ENCODE data around the gene KIF23.
"Not testable (repeated sequence)": the region's sequence is repeated elsewhere in the genome, so short reads cannot be mapped to it uniquely, and the experiment has no call there.

KIF23 gene

DNA sequence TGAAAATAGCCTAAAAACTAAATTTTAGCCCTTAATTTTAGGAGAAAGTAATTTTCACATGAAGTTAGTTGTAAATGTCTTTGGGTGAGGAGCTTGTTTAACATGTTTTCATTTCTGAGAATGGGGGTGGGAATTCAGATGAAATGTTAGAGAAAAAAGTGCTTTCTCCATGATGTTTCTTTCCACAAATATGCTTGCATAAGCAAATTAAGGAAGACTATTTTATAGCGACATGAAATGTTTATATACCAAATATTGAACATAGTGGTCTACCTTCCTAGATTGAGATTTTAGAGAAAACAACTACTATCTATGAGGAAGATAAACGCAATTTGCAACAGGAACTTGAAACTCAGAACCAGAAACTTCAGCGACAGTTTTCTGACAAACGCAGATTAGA lies 25.5 kb downstream of the KIF23 start:
- no peak for DNase-seq

DNA sequence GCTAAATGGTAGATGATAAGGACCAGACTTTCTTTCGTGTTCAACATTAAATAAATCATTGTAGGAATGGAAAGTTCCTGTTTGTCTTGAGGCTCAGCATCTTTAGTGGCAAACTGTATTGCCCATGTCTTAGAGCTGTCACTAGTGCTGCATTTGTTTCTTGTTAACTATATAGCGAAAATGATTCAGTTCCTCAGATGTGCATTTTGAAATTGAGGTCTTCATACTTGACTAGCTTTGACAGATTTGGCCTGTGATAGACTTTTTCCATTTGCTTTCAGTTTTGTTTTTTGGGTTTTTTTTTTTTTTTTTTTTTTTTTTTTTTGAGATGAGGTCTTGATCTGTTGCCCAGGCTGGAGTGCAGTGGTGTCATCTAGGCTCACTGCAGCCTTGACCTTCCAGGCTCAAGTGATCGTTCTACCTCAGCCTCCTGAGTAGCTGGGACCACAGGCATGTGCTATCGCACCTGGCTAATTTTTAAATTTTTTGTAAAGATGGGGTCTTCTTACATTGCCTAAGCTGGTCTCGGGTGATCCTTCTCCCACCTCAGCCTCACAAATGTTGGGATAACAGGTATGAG lies 29.0 kb downstream of the KIF23 start:
- DNase-seq: no peak

DNA sequence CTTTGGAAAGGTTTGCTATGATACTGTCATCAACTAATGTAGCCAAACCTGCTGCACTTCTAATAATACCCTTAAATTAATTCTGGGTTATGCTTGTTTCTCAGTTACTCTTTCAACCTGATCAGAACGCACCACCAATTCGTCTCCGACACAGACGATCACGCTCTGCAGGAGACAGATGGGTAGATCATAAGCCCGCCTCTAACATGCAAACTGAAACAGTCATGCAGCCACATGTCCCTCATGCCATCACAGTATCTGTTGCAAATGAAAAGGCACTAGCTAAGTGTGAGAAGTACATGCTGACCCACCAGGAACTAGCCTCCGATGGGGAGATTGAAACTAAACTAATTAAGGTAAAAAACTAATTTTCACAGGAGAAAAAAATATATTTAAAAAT lies 30.5 kb downstream of the KIF23 start:
- DNase-seq: no peak

DNA sequence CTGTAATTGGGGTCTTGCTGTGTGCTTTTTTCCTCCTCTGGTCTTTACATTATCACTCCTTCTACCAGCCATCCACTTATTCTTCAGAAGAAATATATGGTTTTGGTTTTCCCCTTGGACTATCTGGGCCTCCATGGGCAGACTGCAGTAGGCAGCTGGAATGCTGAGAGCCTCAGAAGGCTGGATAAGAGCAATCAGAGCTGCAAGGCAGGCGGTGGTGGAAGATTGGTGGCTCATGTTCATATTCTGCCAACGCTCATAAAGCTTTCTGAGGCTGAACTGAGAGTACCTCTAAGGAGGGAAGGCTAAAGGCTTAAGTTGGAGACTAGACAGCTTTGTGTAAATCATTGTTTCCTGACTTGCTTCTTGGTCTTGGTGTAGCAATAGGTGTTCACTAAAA lies 32.8 kb downstream of the KIF23 start:
- DNase-seq: no peak

DNA sequence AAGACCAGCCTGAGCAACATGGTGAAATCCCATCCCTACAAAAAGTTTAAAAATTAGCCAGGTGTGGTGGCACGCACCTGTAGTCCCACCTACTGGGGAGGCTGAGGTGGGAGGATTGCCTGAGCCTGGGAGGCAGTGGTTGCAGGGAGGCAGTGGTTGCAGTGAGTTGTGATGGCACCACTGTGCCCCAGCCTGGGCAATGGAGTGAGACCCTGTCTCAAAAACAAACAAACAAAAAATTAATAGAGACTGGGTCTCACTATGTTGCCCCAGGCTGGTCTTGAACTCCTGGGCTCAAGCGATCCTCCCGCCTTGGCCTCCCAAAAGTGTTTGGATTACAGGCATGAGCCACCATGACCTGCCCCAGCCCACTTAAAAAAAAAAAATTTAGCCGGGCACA lies 36.1 kb downstream of the KIF23 start:
- not testable (repeated sequence) for DNase-seq

DNA sequence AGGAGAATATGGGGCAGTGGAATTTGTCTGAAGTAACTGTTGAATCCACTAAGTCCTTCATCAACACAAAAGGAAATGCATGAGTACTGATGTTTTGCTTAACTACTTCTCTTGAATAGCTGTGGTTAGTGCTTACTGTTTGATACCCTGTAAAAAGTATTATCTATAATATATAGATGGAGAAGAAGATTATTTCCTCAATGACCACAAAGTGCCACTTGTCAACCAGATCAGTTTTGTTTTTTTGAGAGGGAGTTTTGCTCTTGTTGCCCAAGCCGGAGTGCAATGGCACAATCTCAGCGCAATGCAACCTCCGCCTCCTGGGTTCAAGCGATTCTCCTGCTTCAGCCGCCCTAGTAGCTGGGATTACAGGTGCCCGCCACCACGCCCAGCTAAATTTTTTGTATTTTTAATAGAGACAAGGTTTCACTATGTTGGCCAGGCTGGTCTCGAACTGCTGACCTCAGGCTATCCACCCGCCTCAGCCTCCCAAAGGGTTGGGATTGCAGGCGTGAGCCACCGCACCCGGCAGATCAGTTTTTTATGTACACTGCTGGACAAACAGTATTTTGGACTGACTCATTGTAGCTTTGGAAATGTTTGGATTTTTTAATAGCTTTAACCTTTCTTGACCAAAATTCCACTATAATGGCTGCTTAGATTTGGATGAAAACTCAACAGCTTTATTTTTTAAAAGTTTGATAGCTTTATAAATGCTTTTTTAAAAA lies 37.0 kb downstream of the KIF23 start:
- no peak for DNase-seq

DNA sequence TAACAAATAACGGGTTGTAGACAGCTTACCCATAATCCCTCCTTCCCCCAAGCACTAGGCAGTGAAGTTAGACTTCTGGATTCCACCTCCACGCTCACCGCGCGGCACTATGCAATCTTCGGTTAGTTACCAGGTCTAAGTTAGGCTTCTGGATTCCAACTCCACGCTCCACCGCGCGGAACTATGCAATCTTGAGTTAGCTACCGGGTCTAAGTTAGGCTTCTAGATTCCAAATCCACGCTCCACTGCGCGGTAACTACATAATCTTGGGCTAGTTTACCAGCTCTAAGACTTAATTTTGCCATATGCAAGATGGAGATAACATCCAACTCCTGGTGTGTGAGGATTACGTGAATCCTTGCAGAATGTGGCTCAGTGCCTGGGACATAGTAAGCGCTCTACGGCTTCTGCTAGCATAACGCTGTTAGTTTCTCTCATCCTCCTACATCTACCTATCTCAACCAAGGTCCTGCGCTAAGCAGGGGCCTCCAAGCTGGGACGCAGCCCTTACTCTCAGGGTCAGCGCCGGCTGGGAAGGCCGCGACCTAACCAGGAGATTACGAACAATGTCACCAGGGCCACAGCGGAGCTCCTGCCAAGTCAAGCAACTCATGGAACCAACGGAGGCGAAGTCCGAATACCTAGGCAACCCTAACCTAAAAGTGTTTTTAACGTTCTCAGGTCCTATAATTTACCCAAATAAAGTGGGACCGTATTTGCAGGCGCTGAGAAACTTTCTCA lies 38.0 kb downstream of the KIF23 start:
- peak; percentile 69 for DNase-seq

DNA sequence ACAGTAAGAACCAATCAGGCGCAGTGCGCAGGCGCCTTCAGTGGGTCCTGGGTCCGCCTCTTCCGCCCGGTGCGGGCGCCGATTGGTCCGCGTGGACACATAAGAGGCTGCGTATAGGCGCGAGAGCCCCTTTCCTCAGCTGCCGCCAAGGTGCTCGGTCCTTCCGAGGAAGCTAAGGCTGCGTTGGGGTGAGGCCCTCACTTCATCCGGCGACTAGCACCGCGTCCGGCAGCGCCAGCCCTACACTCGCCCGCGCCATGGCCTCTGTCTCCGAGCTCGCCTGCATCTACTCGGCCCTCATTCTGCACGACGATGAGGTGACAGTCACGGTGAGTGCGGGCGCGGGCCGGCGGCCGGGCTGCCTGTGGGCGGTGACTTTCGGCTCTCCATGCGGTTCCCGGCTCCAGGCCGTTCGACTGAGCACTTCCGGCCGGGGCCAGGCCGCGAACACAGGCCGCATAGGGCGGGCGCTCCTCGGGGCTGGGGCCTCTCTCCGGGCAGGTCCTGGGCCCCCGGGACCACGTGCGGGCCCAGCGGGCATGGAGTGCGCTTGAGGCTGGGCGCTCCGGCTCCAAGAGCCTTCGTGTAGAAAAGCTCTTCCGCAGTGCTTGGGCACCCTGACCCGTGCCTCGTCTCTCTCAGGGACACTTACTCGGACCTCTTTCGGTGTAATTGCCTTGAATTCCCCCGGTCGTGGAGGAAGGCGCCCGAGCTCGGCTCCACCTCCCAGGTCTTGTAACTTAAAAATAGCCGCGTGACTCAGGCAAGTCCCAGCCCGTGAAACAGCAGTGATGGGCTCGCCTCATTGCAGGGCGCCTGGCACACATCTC lies 38.8 kb downstream of the KIF23 start, which contains the start of gene RPLP1:
TSS of gene RPLP1 (plus strand) at position 127 of the 830 bp plus-strand sequence. CDS start at position 258, 131 bp downstream.
- peak; percentile 70 for DNase-seq

DNA sequence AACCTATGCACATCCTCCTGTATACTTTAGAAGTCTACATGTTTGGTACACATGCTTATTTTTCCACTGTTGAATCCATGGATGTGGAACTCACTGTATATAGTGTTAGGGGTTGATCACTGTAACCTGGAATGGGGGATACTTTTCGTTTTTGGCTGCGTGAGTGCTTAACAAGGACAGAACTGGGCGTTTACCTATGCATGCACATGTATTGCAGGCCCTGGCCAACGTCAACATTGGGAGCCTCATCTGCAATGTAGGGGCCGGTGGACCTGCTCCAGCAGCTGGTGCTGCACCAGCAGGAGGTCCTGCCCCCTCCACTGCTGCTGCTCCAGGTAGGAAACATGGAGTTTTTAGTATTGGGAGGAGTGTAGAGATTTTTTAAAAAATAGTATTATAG lies 40.8 kb downstream of the KIF23 start:
- DNase-seq: no peak

DNA sequence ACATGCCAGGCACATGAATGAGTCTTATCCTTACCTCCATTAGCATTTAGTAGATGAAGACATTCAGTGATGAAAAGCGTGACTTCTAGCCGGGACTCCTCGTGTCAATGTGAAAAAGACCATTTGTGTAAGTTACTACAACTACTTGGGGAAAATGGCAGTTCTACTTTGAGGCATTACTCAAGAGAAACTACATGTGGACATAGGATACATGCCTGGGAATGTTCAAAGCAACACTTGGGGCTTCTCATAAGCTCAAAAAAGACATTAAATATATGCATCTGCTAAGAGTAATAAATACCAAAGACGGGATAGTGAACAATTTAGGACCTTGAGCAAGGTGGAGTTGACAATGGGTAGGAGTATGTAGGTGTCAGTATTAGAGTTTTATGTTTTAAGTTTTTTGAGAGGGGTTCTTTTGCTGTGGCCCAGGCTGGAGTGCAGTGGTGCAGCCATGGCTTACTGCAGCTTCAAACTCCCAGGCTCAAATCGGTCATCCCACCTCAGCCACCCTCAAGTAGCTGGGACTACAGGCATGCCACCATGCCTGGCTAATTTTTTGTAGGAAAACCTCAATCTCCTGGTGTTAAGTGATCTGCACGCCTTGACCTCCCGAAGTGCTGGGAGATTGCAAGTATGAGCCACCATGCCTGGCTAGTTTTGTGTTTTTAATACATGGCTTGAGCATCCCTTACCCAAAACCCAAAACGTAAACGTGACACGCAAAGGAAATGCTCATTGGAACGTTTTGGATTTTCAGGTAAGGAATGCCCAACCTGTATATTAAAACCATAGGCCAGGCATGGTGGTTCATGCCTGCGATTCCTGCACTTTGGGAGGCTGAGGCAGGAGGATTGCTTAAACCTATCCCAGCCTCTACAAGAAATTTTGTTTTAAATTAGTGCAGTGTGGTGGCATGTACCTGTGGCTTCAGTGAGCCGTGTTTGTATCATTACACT lies 42.3 kb downstream of the KIF23 start:
- no peak for DNase-seq

DNA sequence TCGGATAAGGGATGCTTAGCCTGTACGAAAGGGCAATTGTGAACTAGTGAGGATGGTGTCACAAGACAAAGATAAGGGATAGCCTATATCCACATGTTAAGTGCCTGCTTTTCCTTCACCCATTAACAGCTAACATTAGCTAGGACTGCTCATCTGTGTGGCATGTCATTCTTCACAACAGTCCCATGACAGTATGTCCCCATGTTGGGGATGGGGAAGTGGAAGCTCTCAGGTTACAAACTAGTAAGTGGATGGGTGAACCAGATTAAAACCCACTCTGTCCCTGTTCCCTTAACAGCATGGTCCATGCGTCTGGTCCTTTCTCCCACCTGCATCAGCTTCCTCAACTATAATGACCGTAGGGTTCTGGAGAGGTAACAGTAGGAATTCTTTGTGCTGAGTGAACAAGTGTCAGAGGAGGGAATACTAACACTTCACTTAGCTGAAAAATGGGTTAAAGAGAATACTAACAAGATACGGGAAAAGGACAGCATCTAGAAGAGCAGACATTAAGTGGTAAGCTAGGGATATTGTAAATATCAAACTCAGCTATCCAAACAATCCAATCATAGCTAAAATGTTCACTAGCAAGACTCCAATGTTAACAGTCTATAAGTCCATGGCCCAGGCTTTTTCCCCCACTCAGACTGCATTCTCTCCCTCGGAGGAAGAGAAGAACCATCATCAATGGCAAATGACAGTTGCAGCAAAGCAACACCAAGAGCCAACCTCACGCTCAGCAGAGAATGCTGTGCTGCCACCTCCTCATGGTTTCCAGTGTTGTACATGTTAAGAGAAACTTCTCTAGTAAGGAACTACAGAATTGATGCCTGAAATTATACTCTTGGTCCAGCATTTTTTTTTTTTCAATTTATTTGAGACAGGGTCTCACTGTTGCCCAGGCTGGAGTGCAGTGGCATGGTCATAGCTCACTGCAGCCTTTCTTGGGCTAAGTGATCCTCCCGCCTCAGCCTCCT lies 43.4 kb downstream of the KIF23 start:
- no peak for DNase-seq

DNA sequence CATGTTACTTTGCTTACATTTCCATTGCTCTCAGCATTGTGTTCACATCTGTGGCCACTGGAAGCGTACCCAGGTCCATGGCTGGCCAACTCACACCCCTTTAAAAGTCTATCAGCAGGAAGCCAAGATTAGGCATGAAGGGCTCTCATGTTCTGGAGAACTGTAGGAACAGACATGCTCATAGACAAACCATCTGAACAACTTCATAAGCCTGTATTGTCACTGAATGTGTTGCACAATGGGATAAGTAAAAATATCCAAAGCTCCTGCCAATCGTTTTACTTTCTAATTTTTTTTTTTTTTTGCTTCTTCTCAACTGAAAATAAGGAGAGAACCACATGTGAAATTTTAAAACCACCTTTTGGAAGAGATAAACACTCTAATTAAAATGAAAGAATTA lies 44.9 kb downstream of the KIF23 start:
- DNase-seq: no peak

DNA sequence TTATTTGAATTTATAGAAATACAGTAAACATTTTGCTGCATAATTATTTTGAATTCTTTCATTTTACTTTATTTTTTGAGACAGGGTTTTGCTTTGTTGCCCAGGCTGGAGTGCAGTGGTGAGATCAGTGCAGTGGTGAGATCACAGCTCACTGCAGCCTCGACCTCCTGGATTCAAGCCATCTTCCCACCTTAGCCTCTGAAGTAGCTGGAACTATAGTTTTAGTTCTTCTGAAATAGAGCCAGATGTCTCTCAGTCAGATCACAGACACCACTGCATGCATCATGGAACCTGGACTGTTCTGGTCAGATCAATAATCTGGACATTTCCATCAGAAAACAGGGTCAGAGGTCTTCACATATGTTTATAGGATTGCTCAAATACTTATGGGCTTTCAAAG lies 46.3 kb downstream of the KIF23 start:
- DNase-seq: no peak

DNA sequence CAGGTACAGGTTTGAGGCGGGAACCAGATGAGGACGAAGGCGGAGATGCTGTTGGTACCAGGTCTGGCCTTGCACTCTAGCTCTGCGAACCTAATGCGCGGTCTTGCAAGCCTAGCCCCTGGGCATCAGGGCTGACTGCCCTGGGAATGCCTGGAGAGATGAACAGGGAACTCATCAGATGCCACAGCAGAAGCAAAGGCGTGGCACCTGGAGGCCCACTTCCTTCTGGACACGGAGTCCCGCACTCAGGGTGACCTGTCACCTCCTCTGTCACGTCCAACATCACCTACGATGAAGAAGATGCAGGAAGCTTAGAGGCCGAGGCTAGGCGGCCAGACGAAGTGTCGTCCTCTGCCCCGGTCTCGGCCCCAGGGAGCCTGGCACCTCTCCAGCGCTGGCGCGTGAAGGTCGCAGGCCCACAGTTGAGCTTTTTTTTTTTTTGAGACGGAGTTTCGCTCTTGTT lies 47.9 kb downstream of the KIF23 start:
- peak; percentile 43 for DNase-seq

DNA sequence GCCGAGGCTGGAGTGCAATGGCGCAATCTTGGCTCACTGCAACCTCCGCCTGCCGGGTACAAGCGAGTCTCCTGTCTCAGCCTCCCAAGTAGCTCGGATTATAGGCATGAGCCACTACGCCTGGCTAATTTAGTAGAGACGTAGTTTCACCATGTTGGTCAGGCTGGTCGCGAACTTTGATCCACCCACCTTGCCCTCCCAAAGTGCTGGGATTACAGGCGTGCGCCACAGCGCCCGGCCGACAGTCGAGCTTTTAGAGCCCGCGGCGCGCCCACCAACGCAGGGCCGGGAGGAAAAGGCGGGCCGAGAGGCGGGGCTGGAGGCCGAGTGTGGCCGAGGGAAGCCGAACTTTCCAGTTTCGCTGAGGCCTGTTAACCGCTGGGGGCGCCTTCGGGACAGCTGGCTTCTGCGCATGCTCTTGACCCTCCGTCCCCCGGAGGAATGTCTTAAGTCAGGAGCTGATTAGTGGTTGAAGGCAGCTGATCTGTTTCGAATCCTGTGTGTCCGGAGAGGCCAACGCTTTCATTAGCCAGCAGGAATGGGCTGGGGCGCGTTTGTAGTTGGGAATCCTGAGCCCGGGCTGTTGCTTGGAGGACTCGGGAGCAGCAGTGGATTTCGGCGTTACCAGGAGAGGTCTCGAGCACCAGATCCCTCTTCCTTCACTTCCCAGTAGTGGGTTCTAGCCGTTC lies 48.5 kb downstream of the KIF23 start:
- DNase-seq: peak; percentile 82

DNA sequence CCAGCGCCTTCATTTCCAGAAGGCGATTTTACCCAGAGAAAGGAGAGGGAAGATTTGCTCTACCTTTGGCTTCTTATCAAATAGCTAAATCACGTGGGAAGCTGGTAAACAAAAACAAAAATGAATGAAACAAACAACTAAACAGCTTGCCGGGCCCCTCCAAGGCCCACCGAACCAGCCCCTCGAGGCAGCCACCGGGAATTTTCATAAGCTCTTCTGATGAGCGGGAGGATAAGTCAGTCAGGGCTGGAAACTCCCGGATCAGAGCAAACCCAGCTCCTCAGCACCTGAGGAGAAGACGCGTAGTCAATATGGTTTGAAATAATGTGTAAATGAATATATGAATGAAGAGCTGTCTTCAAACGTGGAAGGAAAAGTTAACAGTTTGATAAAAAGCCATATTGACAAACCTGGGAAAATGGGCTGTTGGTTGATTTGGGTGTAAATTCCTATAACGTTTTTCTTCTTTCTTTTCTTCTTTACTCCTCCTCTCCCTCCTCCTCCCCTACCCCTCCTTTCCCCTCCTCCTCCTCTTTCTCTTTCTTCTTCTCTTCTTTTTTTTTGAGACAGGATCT lies 49.1 kb downstream of the KIF23 start:
- DNase-seq: no peak

DNA sequence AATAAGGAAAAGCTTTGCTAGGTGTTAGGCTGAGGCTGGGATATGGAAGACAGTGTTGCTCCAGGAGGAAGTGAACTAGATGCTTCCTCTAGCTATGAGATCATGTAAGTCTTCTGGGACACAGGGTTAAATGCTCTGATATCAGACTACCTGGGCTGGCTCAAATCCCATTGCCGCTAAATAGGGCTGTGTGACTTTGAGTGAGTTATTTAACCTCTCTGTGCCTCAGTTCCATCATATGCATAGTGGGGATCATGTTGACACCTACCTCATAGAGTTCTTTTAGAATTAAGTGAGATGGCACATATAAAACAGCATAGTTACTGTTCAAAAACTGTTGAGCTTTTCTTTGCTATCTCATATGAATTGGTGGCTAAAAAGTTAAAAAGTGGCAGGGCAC lies 51.1 kb downstream of the KIF23 start:
- no peak for DNase-seq

DNA sequence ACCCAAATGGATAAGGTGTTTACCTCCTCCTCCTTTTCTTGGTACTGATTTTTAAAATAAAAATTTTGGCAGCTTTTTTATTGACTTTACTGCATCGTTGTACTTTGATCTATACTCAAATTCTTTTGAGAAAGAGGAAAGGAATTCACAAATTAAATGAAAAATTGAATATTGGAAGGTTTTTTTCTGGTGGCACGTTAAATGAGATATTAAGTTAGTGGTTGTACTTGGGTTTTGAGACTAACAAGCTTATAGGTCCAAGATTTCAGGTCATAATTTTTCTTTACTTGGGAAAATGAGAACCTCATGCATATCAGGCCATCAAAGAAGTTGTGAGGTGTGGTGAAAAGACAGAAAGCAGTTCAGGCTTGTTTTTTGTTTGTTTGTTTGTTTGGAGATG lies 52.6 kb downstream of the KIF23 start:
- DNase-seq: no peak

DNA sequence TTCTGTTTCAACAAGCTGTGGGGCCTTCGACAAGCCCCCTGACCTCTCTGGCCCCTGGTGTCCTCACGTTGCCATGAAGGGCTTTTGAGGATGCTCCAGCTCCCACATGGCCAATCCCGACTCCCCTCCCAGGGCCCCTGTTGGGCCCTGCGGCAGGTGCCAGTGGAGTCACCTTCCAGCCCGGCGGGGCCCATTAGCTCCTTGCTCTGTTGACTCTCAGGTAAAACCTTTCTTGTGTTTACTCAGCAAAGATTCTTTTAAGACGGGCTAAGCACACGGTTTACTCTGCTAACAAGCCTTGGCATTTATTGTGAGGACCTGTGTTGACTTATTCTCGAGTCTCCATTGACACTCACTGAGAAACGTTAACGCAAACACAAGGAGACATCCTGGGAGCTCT lies 53.5 kb downstream of the KIF23 start:
- peak; percentile 51 for DNase-seq
